SH-SY5Y (cell line): ENCODE measurements around the gene CTSE.

ENCODE experiments used
- GATA2 ChIP-seq: IDR thresholded peaks from 2 replicates; pipeline ENCODE4 v1.6.1; 2011; ENCODE audit warnings: mild to moderate bottlenecking, low read depth, low read length
- GATA3 ChIP-seq: IDR thresholded peaks from 2 replicates; pipeline ENCODE4 v1.6.1; 2011; ENCODE audit warnings: low read depth, mild to moderate bottlenecking, low read length, moderate library complexity

DNA sequence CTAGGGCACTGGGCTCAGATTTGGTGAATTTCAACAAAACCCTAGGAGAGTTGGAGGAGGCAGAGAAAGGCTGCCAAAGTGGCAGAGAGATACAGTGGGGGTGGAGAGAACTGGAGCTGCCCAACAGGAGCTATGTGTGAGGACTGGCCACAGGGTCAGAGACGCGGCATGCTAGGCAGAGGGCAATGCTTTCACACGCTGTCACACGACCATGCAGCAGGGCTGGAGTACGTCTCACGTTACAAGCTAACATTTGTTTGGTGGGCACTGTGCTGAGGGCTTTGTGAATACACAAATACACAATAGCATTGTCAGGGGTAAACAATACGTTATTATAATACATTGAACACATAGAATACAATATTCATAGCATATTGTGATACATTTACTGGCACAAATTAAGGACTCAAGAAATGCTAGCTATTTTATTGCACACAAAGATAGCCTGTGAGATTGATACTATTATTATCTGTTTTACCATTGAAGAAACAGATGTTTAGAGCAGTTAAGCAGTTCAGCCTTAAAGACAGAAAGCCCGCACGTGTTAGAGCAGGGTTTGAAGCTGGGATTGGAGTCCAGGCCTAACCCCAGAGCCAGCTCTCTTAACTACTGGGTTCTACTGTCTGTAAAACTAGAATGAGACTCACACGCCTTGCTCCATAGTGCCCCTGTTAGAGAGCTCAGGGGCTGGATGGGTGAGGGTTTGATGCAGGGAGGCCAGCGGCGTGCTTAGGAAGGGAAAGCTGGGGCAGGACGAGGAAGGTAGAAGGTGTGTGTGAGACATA, 25.0 kb downstream of the CTSE start:
- no peak for TF ChIP-seq GATA3
- TF ChIP-seq GATA2: no peak
